Keratinocyte (primary cell): Measurements from ENCODE around the gene NPTXR. TPM values are rescaled to one million over a fixed set of nuclear protein-coding genes. Genes with fewer than 3 reads are reported as not detected.

Source experiments
- DNase-seq: peaks from one replicate; pipeline ENCODE4 v3.0.0-alpha.2; 2011; ENCODE audit warnings: low read depth, missing footprints, low spot score
- FAIRE-seq: peaks from 2 replicates; lab custom pipeline; 2011; peaks lifted over from hg19 to GRCh38; lab: Jason Lieb, UNC
- H2AFZ ChIP-seq: 2 replicates; pipeline ENCODE4 v1.6.0; 2012; ENCODE audit warnings: low read length, control low read depth, inconsistent platforms; ENCODE audit not compliant: control insufficient read depth
- H3K27ac ChIP-seq: 2 replicates; pipeline ENCODE4 v1.5.1; 2011; ENCODE audit warnings: low read length; ENCODE audit not compliant: control insufficient read depth, insufficient read depth
- H3K27me3 ChIP-seq: 3 replicates; pipeline ENCODE4 v1.6.0; 2011; ENCODE audit warnings: low read length; ENCODE audit not compliant: control insufficient read depth, insufficient read depth; ENCODE audit errors: extremely low read depth
- H3K36me3 ChIP-seq, 2 experiments: 2 replicates in 1 of 2; 3 replicates in 1 of 2; pipeline ENCODE4 v1.5.1; 2011; ENCODE audit warnings: low read length in 2 of 2, mild to moderate bottlenecking in 1 of 2; ENCODE audit not compliant: control insufficient read depth in 2 of 2, insufficient read depth in 2 of 2; ENCODE audit errors: extremely low read depth in 1 of 2
- H3K4me1 ChIP-seq: 3 replicates; pipeline ENCODE4 v1.5.1; 2011; ENCODE audit warnings: low read length; ENCODE audit not compliant: control insufficient read depth, insufficient read depth; ENCODE audit errors: extremely low read depth
- H3K4me2 ChIP-seq: 3 replicates; pipeline ENCODE4 v1.6.0; 2011; ENCODE audit warnings: low read depth, low read length; ENCODE audit not compliant: control insufficient read depth, insufficient read depth; ENCODE audit errors: extremely low read depth
- H3K4me3 ChIP-seq, 3 experiments: fragments of 200-600 bp in 1 of 3; sonication (generic) in 1 of 3; 2 replicates in 2 of 3; 3 replicates in 1 of 3; pipeline ENCODE4 v1.5.1; 2011 to 2016; ENCODE audit warnings: low read length in 3 of 3, mild to moderate bottlenecking in 3 of 3, control low read depth in 2 of 3, inconsistent platforms in 1 of 3, low read depth in 1 of 3, mixed read lengths in 1 of 3, mixed run types in 1 of 3, moderate library complexity in 1 of 3; ENCODE audit not compliant: control insufficient read depth in 2 of 3, insufficient read depth in 2 of 3; ENCODE audit errors: extremely low read depth in 1 of 3
- H3K79me2 ChIP-seq: 2 replicates; pipeline ENCODE4 v1.6.0; 2012; ENCODE audit warnings: low read length; ENCODE audit not compliant: control insufficient read depth, insufficient read depth
- H3K9ac ChIP-seq: 3 replicates; pipeline ENCODE4 v1.6.0; 2011; ENCODE audit warnings: low read length; ENCODE audit not compliant: control insufficient read depth, insufficient read depth; ENCODE audit errors: extremely low read depth
- H3K9me1 ChIP-seq: 3 replicates; pipeline ENCODE4 v1.6.0; 2011; ENCODE audit warnings: low read length; ENCODE audit not compliant: control insufficient read depth, insufficient read depth; ENCODE audit errors: extremely low read depth
- H3K9me3 ChIP-seq: 2 replicates; pipeline ENCODE4 v1.5.1; 2012; ENCODE audit warnings: low read depth, low read length; ENCODE audit not compliant: control insufficient read depth
- H4K20me1 ChIP-seq: 3 replicates; pipeline ENCODE4 v1.6.0; 2011; ENCODE audit warnings: low read length; ENCODE audit not compliant: control insufficient read depth, insufficient read depth; ENCODE audit errors: extremely low read depth
- EZH2 ChIP-seq: IDR thresholded peaks from one replicate; pipeline ENCODE4 v1.6.1; 2012; ENCODE audit warnings: inconsistent platforms, mild to moderate bottlenecking, low read length, moderate library complexity
- dilution Hi-C: fragments of 300-500 bp; cut with MboI; formaldehyde crosslinking; loops from one replicate; pipeline ENCODE4 v1.7.0; 2020; ENCODE audit warnings: low sequenced_read_pairs; ENCODE audit not compliant: extremely low pct_ligation_motif_present
- polyA plus RNA-seq, 5 experiments: library from polyadenylated mRNA; depleted of rRNA in 3 of 5; stranded (reverse) in 3 of 5; stranded (forward) in 1 of 5; unstranded in 1 of 5; fragments of >200 nt; gene quantifications; 1 replicate in 1 of 5; 2 replicates in 3 of 5; 3 replicates in 1 of 5; pipeline versions ENCODE4 v1.2.1 to v1.2.3, GENCODE V29; 2011 to 2012; ENCODE audit warnings: missing spikeins in 2 of 5, low read depth in 1 of 5, low replicate concordance in 1 of 5
- TF ChIP-seq, protein P1 (sequence below), 3 experiments: IDR thresholded peaks in 1 of 3; conservative IDR thresholded peaks in 1 of 3; optimal IDR thresholded peaks in 1 of 3; 2 replicates in 2 of 3; 3 replicates in 1 of 3; pipeline versions ENCODE3 to v1.5.1; 2011; ENCODE audit warnings: low read length in 3 of 3, mild to moderate bottlenecking in 3 of 3, moderate library complexity in 2 of 3, control low read depth in 1 of 3, inconsistent platforms in 1 of 3; ENCODE audit not compliant: insufficient read depth in 2 of 3; ENCODE audit errors: extremely low read depth in 1 of 3

The NPTXR gene
- polyA plus RNA-seq, 1 donor (not counting 4 experiments of a cell fraction or from before 2014, with no cell fraction given): 0.03 TPM

DNA sequence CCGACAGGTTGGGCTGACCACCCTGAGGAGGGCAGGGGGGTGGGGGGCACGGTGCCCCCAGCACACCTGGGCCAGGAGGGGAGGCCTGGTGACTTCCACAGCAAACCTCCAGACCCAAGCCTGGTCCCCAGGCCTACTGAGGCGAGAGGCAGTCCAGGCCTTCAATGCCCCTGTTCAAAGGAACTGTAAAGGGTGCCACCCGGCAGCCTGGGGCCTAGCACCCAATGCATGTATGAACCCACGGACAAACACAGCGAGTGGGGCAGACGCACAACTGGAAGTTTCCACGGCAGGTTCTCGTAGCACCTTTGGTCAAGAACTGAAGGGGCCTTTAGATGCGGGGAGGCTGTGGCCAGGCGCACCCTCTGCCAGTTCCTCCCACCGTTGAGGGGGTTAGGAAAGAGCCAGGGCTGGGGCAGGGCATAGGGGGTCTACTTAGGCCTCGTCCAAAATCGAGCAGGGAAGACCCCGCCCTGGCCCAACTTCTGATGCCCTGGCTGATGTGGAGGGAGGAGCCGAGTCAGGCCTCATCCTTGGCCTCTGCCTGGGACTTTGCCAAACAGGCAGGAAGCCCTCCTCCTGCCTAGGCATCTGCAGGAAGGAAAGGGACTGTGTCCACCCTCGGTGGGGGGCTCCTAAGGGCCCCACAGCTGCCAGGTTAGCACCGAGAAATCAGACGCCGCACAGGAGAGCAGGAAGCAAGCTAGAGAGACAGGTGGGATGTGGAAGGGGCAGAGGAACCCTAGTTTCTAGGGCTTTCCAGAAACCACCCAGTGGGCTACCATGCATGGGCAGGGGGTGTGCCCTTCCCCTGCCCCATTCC, 21.6 kb upstream of the NPTXR start:
- dilution Hi-C loops: no loop called here
- Histone ChIP-seq H3K9me1 (no peaks in the 10 kb centered on the region), H3K79me2 (no peaks in the 10 kb centered on the region), H3K36me3 (peaks cover 0 to 2% of the 10 kb centered on the region in 2 experiments), H3K27me3 (no peaks in the 10 kb centered on the region), H3K9ac (no peak overlapping the region), H3K27ac (no peak overlapping the region), H3K4me1 (peaks cover 10% of the 10 kb centered on the region), H4K20me1 (no peaks in the 10 kb centered on the region), H3K9me3 (no peaks in the 10 kb centered on the region), H3K4me3 (no peak overlapping the region), H2AFZ (no peak overlapping the region), H3K4me2 (no peak overlapping the region)
- DNase-seq: no peak
- FAIRE-seq: no peak
- no peak for TF ChIP-seq EZH2
- TF ChIP-seq, protein P1, sequence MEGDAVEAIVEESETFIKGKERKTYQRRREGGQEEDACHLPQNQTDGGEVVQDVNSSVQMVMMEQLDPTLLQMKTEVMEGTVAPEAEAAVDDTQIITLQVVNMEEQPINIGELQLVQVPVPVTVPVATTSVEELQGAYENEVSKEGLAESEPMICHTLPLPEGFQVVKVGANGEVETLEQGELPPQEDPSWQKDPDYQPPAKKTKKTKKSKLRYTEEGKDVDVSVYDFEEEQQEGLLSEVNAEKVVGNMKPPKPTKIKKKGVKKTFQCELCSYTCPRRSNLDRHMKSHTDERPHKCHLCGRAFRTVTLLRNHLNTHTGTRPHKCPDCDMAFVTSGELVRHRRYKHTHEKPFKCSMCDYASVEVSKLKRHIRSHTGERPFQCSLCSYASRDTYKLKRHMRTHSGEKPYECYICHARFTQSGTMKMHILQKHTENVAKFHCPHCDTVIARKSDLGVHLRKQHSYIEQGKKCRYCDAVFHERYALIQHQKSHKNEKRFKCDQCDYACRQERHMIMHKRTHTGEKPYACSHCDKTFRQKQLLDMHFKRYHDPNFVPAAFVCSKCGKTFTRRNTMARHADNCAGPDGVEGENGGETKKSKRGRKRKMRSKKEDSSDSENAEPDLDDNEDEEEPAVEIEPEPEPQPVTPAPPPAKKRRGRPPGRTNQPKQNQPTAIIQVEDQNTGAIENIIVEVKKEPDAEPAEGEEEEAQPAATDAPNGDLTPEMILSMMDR (optimal IDR thresholded peaks at IDR 0.05 in 1 of 3, IDR thresholded peaks at IDR 0.05 in 1 of 3, conservative IDR thresholded peaks at IDR 0.05 in 1 of 3; ENCODE audit: extremely low read depth in 1 of 3, insufficient read depth in 2 of 3, low read length in 3 of 3): no peak

DNA sequence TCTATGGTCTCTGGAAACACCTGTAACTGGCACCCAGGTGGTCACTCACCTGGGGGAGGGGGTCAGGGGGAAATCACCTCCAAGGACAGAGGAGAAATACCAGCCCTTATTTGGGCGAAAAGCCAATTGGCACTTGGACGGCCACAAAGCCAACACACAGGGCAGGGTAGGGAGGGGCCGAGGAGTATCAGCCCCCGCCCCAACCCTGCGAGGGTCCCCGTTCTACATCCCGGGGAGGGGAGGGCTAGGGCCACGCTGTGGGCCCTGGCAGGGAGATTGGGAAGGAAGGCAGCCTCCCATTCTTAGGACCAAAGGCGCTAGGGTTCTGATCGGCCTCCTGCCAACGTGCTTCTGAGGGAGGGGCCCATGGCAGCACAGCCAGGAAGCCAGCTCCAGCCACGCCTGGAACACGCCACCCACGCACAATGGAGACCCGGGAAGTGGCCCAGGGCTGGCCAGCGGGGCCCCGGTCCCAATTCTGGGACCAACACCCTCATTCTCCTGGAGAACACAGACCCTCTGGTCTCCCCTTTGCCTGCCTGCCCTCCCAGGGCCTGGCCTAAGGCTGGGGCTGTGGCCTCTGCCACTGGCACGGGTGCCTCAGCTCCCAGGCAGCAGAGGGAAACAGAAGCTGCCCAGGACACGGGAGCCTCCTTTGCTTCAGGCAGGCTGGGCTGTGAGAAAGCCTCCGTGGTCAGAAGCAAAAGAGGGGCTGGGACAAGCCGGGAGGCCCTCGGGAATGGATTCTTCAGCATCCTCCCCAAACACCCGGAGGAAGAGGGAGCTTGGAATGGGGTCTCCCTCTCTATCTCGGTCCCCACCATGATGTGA, 20.7 kb upstream of the NPTXR start:
- Histone ChIP-seq H3K79me2 (no peaks in the 10 kb centered on the region), H3K36me3 (no peaks in the 10 kb centered on the region), H3K9me3 (no peaks in the 10 kb centered on the region), H2AFZ (no peak overlapping the region), H3K4me3 (no peak overlapping the region), H3K27me3 (no peaks in the 10 kb centered on the region), H3K4me1 (peaks cover 8% of the 10 kb centered on the region), H3K9me1 (no peaks in the 10 kb centered on the region), H3K27ac (no peak overlapping the region), H4K20me1 (no peaks in the 10 kb centered on the region), H3K9ac (no peak overlapping the region), H3K4me2 (no peak overlapping the region)
- DNase-seq (no peak), FAIRE-seq (no peak)
- TF ChIP-seq, protein P1 (optimal IDR thresholded peaks at IDR 0.05 in 1 of 3, IDR thresholded peaks at IDR 0.05 in 1 of 3, conservative IDR thresholded peaks at IDR 0.05 in 1 of 3; ENCODE audit: extremely low read depth in 1 of 3, insufficient read depth in 2 of 3, low read length in 3 of 3): no peak
- TF ChIP-seq EZH2: no peak
- dilution Hi-C loops: no loop called here
